Measurements from ENCODE around the gene TSPAN32.
"Not testable (repeated sequence)": the region's sequence is repeated elsewhere in the genome, so short reads cannot be mapped to it uniquely, and the experiment has no call there.

Gene TSPAN32

GRCh38 chr11:2286350-2286749 is 15.5 kb upstream of the TSPAN32 start:
- DNase-seq (ENCODE audit: low read depth in 2 of 2) = not testable (repeated sequence)

- DNase-seq (ENCODE audit: low read depth in 2 of 2) = no peak
Measured at GRCh38 chr11:2287091-2287490, 14.7 kb upstream of the TSPAN32 start.

GRCh38 chr11:2289350-2289749 is 12.5 kb upstream of the TSPAN32 start:
- DNase-seq (ENCODE audit: low read depth in 2 of 2) = no peak

GRCh38 chr11:2289859-2290258 is 12.0 kb upstream of the TSPAN32 start:
- DNase-seq (ENCODE audit: low read depth in 2 of 2) = no peak

GRCh38 chr11:2290351-2290841 is 11.4 kb upstream of the TSPAN32 start:
- no peak for DNase-seq (ENCODE audit: low read depth in 2 of 2)

- no peak for DNase-seq (ENCODE audit: low read depth in 2 of 2)
Measured at GRCh38 chr11:2293531-2293971, 8.3 kb upstream of the TSPAN32 start.

GRCh38 chr11:2293984-2294925 is 7.6 kb upstream of the TSPAN32 start:
- no peak for DNase-seq (ENCODE audit: low read depth in 2 of 2)

- DNase-seq (ENCODE audit: low read depth in 2 of 2) = no peak
Measured at GRCh38 chr11:2294926-2295290, 6.9 kb upstream of the TSPAN32 start.

- no peak for DNase-seq (ENCODE audit: low read depth in 2 of 2)
Measured at GRCh38 chr11:2295971-2296912, 5.6 kb upstream of the TSPAN32 start.

GRCh38 chr11:2296913-2297622 is 4.7 kb upstream of the TSPAN32 start:
- DNase-seq (ENCODE audit: low read depth in 2 of 2) = no peak

- no peak for DNase-seq (ENCODE audit: low read depth in 2 of 2)
Measured at GRCh38 chr11:2297623-2298030, 4.2 kb upstream of the TSPAN32 start.

- no peak for DNase-seq (ENCODE audit: low read depth in 2 of 2)
Measured at GRCh38 chr11:2298131-2298794, 3.5 kb upstream of the TSPAN32 start.

- DNase-seq (ENCODE audit: low read depth in 2 of 2) = no peak
Measured at GRCh38 chr11:2298795-2299761, 2.7 kb upstream of the TSPAN32 start.

GRCh38 chr11:2299773-2300172 is 2.0 kb upstream of the TSPAN32 start:
- DNase-seq (ENCODE audit: low read depth in 2 of 2) = no peak

GRCh38 chr11:2300290-2300935 is 1.4 kb upstream of the TSPAN32 start:
- DNase-seq (ENCODE audit: low read depth in 2 of 2) = no peak

GRCh38 chr11:2300936-2301630 is 730 bp upstream of the TSPAN32 start:
- DNase-seq (ENCODE audit: low read depth in 2 of 2) = no peak

- no peak for DNase-seq (ENCODE audit: low read depth in 2 of 2)
Measured at GRCh38 chr11:2302306-2302895, 588 bp downstream of the TSPAN32 start.

- no peak for DNase-seq (ENCODE audit: low read depth in 2 of 2)
Measured at GRCh38 chr11:2302896-2303626, 1.2 kb downstream of the TSPAN32 start.
